GM19240 (cell line): ENCODE measurements around the gene ABITRAM.
"Not testable (repeated sequence)": the region's sequence is repeated elsewhere in the genome, so short reads cannot be mapped to it uniquely, and the experiment has no call there.

Experiments
- DNase-seq: peaks from one replicate; pipeline ENCODE4 v3.0.0; 2011; ENCODE audit warnings: low spot score; ENCODE audit not compliant: insufficient read length

Gene ABITRAM

DNA sequence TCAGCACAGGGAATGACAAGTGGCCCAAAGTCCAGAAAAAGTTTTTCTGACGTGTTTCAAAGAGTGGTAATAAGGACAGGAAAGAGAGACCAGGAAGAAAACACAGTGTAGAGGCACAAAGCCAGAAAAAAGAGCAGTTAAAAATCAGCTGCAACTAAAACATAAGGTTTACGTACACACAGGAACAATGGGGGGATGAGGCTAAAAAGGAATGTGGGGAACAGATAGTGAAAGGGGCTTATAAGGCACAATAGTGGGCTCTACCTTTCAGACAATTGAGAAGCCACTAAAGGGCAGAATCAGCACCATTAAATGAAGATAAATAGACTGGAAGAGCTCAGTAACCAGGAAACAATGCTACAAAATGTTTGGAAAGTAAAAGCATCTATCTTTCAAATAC lies 5.8 kb upstream of the ABITRAM start:
- no peak for DNase-seq

DNA sequence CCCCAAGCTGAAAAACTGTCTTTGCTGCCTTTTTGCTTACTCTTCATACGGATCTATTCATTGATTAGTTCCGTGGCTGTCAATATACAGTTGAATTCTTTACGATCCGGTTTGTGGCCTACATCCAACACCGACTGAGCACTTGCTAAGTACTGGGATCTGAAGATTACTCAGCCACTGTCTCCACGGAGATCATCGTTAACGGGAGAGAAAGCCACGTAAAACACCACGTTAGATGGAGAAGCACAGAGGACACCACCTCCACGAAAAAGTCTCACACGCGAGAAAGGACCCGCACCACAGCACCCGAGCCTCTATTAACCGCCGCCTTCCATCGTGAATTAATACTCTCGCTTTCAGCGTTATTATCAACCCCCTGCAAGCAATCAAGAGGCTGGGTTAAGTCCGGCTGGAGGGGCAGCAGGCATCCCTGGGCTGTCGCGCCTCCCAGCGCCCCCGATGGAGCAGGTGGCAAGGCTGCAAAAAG lies 926 bp upstream of the ABITRAM start:
- no peak for DNase-seq

DNA sequence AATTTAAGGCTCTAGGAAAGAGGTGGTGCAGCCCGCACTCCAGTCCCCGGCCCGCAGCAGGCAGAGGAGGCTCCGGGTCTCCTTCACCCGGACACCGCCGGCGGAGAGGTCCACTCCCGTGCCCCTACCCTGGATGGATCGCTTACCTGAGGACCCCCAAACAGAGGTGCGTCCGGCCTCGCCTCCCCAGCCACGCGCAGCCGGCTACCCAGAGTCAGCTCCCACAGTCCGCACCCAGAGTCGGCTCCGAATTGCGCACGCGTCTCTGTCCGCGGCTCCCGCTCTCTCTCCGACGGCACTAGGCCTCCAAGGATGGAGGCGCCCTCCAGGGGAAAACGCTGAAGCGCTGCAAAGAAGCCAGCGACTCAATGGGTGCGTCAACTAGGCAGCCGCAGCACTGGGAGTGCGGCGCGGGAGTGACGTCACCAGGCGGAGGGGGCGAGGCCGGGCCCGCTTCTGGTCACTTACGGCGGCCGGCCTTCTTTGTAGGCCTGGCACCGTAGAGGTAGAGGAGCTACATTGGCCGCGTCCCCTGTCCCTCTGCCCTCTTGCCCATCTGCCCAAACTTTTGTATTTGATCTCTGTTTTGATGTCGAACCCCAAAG lies 380 bp upstream of the ABITRAM start, which contains the start of gene ELP1:
Gene ELP1 (minus strand): TSS at position 407 of the 605 bp plus-strand sequence. CDS start 2,978 bp downstream, outside the sequence.
- DNase-seq, result peak; percentile 60

DNA sequence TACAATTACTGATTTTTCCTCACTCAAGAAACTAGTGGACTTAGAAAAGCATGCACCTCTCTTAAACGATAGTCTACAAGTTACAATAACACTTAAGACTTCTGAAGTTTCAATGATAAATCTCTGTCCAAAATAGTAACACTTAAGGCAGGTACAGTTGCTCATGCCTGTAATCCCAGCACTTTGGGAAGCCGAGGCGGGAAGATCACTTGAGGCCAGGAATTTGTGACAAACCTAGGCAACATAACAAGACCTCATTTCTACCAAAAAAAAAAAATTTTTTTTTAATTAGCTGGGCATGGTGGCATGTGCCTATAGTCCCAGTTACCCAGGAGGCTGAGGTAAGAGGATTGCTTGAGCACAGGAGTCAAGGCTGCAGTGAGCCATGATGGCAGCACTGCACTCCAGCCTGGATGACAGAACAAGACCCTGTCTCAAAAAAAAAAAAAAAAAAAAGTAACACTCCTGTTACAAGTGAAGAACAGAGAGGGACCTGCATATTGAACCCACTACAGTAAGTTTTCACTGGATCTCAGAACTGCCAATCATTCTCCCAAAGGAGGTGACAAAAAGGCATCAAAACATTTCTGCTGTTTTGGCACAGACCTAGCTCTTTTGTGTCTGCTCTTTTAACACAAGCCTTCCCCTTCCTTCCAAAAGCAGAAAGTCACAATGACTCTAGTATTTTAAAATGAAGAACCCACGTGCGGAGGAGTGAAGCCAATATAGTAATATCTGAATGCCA lies 3.5 kb downstream of the ABITRAM start:
- no peak for DNase-seq

DNA sequence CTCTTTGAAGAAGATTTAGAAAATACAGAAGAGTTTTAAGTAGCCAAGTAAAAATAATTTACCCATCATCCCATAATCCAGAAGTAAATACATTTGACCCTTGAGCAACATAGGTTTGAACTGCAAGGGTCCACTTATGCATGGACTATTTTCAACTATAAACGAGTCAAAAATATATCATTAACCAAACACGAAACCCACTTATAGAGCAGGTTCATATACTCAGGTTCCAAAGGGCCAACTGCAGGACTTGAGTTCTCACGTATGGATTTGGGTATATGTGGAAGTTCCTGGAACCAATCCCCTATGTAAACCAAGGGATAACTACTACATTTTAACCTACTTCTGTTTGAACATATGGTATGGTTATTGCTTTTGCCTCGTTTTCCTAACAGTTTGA lies 5.8 kb downstream of the ABITRAM start:
- no peak for DNase-seq

DNA sequence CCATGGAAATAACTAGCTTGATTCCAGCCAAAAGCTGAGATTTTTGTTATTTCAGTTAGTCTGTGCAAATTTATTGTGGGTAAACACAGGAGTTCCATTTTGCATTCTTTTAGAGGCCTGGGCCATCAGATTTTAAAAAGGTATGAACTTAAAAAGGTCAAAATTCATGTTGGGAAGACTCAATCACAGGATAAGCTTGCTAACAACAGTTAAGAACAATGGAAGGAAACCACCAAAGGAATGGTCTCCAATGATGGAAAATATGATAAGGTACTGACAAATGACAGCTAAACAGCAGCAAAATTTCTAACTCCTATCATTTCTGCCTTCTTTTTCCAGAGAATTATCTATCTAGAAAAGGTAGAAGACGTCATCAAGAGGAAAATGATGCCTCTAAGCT lies 16.0 kb downstream of the ABITRAM start:
- DNase-seq, result no peak

DNA sequence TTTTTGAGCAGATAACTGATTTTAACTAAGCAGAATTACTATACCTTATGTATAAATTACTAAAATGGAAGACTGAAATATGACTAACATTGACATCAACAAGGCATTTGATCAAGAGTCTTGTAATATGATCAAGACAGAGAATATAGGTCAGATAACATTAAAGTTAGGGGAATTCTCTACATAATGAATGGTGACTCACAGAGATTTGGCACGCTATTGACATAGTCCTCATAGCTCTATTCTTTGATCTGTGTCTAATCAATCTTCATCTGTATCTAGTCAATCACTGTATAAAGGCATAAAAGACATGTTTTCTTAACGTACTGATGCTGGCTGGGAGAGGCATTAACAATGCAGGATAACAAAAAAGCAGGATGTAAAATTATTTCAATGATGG lies 17.4 kb downstream of the ABITRAM start:
- DNase-seq, result no peak

DNA sequence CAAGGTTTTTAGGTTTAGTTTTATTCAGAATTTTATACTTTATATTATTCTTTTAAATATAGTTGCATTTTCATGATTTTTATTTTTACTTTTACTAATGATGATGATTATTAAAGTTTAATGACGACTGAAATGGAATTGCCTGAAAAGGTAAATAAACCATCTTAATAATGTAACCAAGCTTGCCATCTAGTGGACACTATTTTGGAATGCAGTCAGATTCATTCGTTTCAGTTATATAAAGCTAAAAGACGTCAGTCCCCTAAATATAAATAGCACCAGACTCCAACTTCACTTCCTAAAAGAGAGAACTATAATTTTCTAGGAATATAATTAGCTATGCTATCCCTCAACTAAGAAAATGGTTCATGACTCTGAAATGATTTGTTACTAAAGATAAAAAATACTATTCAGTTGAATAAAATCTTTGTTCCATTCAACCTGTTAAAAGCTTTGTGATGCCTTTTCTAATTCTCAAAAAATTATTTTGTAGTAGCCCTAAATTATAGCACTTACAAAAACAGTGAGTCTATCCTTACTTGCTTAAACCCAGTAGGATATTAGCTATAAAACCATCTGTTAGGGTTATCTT lies 19.9 kb downstream of the ABITRAM start:
- DNase-seq, result no peak

DNA sequence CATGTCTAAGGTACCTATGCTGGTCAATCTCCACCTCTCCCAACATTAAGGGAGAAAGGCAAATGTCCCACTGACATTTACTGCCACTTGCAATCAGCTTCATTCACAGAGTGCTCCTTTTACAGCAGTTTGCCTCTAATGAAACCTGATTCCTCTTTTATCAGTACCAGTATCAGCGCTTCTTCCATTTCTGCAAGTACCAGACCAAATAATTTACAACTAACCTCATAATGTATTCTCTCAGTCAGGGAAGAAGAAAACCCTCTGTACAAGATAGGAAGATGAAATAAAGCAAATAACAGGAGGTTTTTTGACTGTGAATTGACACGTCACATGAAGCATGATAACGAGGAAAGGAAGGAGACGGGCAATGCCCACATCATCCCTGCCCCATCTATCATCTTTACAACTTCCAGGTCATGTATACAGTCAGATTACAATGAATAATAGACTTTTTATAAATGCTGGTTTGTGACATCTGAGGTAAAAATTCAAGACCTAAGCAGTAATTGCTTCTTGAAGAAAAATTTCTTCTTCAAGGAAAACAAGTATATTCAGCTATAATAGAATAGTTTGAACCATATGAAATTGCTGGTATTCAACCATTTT lies 21.9 kb downstream of the ABITRAM start:
- no peak for DNase-seq

DNA sequence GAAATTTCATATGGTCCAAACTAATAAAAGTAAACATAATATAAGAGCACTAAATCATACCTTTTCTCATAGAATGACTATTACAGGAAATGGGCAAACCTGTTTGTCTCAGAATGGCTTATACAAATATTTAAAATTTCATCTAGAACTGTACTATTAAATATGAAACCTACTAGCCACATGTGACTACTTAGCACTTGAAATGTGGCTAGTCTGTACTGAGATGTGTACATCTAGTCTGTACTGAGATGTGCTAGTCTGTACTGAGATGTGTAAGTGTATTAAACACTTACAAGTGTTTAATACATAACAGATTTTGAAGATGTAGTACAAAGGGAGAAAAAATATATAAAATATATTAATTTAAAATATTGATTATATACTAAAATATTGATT lies 22.4 kb downstream of the ABITRAM start:
- no peak for DNase-seq

DNA sequence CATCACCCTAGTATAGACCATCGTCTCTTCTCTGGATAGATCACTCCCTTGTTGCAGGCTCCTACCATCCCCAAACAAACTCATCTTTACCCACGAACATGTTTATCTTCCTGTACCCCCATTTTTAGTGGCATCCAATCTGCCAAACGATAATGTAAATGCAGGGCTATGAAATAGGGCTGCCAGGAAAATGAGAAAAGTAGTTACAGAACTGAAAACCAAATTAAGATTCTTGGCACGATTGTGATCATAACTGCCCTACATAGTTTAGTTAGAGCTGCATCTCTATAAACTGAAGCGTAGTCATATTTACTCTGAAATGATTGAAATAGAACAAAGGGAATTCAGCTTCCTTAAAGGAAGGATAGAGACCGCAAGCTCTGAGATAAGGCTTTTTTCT lies 26.1 kb downstream of the ABITRAM start:
- no peak for DNase-seq

DNA sequence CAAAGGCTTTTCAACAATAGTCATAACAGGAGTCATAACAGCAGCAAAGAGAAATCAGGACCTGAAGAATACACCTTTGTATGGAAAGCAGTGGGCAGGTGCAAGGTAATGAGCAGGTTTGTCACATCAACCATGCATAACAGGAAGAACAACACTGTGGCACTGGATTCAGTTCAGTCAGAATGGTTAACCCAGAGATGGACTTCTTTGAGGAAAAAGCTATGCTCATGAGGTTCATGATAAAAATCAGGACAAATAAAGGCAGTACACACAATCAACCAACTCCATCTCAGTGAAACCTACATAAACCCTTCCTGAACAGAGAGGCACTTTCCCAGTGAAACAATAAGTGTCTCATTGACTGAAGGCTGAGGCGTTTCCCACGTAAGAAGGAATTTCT lies 27.0 kb downstream of the ABITRAM start:
- DNase-seq, result no peak

DNA sequence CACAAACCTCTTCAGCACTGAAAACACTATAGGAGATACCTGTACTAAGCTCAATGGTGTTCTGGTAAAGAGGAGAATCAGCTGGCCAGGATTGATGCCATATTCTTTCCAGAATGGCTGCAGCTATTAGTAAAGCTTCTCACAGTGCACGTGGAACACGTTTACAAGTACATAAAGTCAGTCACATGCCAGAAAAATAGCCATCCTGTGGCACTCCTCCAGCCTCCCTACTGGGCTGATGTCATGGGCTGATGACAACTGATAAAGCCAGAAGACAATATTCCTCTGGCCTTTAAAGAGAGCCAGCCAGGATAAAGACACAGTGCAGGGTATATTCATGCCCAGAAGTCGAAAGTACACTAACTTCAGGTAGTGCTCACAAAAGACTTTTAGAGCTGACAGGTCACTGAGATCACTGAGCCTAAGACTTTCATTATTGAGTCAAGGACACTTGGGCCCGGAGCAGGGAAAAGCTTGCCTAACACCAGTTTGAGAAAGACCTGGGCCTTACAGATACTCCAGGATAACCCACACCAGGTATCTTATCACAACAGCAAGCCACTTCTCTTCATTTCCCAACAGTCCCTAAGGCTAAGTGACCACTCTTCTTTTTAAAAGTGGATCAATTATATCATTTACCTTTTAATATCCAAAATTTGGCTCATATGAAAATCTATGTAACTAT lies 29.4 kb downstream of the ABITRAM start:
- no peak for DNase-seq

DNA sequence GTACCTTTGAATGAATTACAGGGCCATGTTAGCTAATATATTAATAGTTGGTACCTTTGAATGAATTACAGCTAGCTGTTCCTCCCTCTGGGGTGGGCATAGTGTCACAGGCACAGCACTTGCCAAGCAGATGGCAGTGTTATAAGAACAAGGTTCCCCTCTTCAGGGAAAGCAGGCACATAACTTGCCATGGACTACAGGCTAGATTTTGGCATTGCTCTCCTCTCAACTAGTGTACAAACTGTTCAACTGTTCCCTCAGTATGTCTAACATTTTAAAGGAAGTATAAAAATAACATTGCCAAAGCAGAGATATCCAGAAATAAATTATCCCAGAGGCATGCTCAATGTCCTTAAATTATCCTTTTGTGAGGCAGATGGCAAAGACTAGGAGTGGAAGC lies 33.7 kb downstream of the ABITRAM start:
- no peak for DNase-seq

DNA sequence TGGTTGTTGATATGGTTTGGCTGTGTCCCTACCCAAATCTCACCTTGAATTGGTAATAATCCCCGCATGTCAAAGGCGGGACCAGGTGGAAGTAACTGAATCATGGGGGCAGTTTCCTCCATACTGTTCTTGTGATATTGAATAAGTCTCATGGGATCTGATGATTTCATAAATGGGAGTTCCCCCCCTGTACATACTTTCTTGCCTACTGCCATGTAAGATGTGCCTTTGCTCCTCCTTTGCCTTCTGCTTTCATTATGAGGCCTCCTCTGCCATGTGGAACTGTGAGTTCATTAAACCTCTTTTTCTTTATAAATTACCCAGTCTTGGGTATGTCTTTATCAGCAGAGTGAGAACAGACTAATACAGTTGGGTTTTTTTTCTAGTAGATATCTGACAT lies 37.2 kb downstream of the ABITRAM start:
- not testable (repeated sequence) for DNase-seq

DNA sequence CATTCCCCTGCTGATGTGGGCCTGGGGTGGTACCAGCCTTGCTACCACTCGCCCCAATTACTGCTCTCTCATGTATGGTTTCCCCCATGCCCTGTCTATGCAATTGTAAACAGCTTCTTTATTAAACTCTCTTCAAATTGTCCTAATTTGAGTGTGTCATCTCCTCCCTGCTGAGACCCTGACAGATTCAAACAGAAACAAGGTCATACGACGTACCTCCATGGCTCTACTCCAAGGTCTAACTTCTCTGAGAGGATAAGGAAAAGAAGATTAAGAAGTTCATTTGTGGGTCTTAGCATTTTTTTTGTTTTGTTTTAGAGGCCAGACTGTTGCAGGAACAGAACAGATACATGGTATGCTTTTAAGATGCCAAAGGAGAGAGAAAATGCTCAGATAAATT lies 38.0 kb downstream of the ABITRAM start:
- no peak for DNase-seq

DNA sequence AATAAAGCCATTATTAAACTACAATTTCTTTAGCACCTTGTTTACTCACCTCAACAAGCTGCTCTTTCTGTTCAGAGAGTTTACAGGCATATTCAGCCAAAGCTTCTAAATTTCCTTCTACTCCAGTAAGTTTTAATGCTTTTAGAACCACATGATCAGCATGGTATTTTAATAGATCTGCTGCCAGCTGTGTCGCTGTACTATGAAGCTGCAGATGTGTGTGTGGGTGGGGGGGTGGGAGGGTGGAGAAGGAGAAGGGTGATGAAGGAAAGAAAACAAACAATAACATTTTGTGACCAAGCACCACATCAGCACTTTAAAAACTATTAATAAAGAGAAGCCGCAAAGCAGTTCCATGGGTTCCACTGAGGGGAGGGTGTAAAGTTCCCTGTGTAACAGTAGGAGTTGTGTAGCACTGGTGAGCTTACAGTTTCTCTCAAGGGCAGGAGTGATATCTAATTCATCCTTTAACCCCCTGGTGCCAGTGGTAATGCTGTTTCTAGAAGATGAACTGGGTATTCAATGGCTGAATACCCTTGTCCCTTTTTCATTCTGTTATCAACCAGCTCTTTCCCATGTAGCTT lies 38.5 kb downstream of the ABITRAM start:
- DNase-seq, result no peak

DNA sequence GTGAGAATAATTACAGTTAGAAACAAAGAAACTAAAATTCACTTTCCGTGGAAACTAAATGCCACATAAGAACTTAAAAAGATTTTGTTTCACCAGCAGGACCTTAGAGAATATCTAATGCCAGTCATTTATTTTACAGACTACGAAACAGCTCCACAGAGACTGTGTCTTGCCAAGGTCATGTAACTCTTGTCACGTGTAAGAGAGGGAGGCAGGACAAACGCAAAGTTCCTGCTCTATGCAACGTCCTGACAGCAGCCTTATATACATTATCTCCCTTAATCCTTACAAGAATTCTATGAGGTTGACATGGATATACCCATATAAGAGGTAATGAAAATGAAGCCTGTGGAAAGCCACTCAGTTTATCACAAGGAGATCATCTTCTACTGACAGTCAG lies 39.7 kb downstream of the ABITRAM start:
- no peak for DNase-seq

DNA sequence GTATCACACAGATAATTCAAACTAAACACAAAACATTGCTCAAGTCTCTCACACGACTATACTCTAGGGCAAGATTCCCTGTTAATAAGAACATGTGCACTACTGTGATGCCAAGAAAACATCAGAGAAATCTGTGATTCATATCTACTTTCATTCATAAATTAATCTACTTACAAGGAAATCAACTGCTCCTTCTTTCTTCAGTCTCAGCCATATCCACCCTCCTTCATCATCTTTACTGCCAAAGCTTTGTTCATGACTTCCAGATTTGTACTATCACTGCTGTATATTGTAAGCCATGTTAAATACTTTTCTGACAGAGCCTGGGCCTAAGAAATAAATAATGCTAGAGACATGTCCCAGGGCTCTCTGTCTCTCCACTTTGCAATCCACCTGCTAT lies 44.0 kb downstream of the ABITRAM start:
- DNase-seq, result no peak

DNA sequence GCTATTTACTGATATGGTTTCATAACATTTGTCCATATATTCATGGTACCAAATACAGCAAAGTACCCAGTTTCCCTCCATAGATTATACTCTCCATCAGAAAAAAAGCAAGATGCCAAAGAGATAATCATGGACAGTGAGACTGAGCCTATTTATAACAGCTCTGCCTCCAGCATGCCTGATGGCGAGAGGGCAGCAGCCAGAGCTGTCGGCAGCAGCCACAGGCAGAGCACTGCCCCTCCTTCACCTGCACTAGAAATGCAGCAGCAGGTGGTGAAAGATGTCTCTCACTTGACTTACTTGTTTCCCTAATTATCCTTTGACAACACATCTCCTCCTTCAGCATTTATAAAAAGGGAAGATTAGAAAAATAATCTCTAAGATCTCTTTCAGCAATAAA lies 46.7 kb downstream of the ABITRAM start:
- DNase-seq, result no peak

DNA sequence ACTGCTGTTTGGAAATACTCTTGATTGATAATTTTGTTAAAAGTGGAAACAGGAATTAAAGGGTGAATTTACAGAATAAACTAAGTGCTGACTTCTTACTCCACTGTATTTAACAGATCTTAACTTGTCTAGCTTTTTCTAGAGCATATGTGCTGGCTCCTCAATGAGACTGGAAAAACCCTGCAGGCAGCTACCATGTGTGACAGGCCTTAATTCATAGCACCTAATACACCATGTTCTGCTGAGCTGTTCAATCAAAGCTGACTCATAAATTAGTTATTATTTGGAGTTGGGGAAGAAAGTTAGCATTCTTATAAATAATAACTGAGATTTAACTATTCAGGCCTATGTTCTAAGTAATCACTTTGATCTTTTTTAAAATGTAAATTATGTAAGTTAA lies 49.7 kb downstream of the ABITRAM start:
- DNase-seq, result no peak
